DND-41 (cell line): ENCODE results near the gene GPR152.

ENCODE experiments used
- ATAC-seq: fragments of 200-7000 bp; cut with Tn5 transposase; 3 replicates; pipeline ENCODE4 v1.9.1; 2021; ENCODE audit warnings: low read depth; ENCODE audit not compliant: insufficient read depth
- DNase-seq: peaks from one replicate; pipeline ENCODE4 v3.0.0-alpha.2; 2020
- H2AFZ ChIP-seq: 2 replicates; pipeline ENCODE4 v1.6.0; 2012; ENCODE audit warnings: low read depth, low read length
- H3K27ac ChIP-seq: 2 replicates; pipeline ENCODE4 v1.5.1; 2012; ENCODE audit warnings: low read length, inconsistent platforms
- H3K27me3 ChIP-seq: fragments of 200-600 bp; sonication (generic); 2 replicates; pipeline ENCODE4 v1.6.0; 2012; ENCODE audit warnings: low read length, mild to moderate bottlenecking, inconsistent platforms; ENCODE audit not compliant: insufficient read depth, poor library complexity
- H3K36me3 ChIP-seq: 2 replicates; pipeline ENCODE4 v1.5.1; 2012; ENCODE audit warnings: low read length, inconsistent platforms; ENCODE audit not compliant: insufficient read depth
- H3K4me1 ChIP-seq: 2 replicates; pipeline ENCODE4 v1.5.1; 2012; ENCODE audit warnings: mild to moderate bottlenecking, low read length; ENCODE audit not compliant: insufficient read depth
- H3K4me2 ChIP-seq: 2 replicates; pipeline ENCODE4 v1.6.0; 2012; ENCODE audit warnings: mild to moderate bottlenecking, moderate library complexity, low read length, inconsistent platforms; ENCODE audit not compliant: insufficient read depth
- H3K4me3 ChIP-seq, 2 experiments: fragments of 200-600 bp in 1 of 2; shearing (Covaris generic) in 1 of 2; 2 replicates each; pipeline ENCODE4 v1.5.1; 2012 to 2016; ENCODE audit warnings: inconsistent platforms in 2 of 2, low read length in 2 of 2, mild to moderate bottlenecking in 2 of 2, low read depth in 1 of 2, moderate library complexity in 1 of 2
- H3K79me2 ChIP-seq: 2 replicates; pipeline ENCODE4 v1.6.0; 2012; ENCODE audit warnings: low read length, inconsistent platforms; ENCODE audit not compliant: insufficient read depth
- H3K9ac ChIP-seq: 2 replicates; pipeline ENCODE4 v1.6.0; 2012; ENCODE audit warnings: low read depth, mild to moderate bottlenecking, inconsistent platforms, low read length, moderate library complexity
- H3K9me3 ChIP-seq: 2 replicates; pipeline ENCODE4 v1.5.1; 2012; ENCODE audit warnings: low read length, moderate library complexity, mild to moderate bottlenecking, inconsistent platforms; ENCODE audit not compliant: insufficient read depth, severe bottlenecking
- H4K20me1 ChIP-seq: 2 replicates; pipeline ENCODE4 v1.6.0; 2012; ENCODE audit warnings: low read length; ENCODE audit not compliant: insufficient read depth
- EZH2 ChIP-seq: IDR thresholded peaks from 3 replicates; pipeline ENCODE4 v1.6.1; 2012; ENCODE audit warnings: borderline replicate concordance, low read depth, mild to moderate bottlenecking, moderate library complexity, low read length, inconsistent platforms; ENCODE audit not compliant: severe bottlenecking
- TF ChIP-seq, protein P1 (sequence below): IDR thresholded peaks from 2 replicates; pipeline ENCODE4 v1.5.1; 2012; ENCODE audit warnings: borderline replicate concordance, low read length, moderate library complexity, mild to moderate bottlenecking; ENCODE audit not compliant: poor library complexity, severe bottlenecking; ENCODE audit errors: extremely low read depth

GPR152 gene

DNA sequence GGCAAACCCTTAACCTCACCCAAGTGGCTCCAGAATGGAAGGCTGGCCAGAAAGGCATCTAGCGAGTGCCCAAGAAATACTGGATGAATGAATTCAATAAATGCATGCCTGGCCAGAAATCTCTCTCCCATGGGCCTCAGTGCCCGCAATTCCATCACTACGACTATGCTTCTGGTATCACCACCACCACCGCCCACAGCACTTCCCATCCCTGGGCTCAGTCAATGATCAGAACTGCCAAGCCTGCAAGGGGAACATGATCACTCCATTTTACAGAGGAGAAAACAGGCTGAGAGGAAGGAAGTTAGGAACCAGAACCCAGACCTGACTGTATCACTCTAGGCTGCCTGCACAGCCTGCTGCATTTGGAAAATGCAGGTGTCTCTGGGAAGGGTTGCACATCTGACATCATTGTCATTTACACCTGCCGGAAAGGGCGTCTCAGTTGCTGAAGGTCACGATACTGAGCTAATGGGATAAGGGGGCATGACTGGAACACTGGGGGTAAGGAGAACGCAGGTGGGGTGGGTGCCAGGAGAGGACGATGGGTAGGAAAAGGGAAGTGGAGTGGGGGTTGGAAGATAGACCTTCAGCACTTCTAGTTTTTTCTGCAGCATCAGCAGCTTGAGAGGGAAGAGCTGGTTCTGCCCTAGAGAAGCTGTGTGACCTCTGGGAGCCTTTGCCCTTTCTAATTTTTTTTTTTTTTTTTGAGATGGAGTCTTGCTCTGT, 3.2 kb downstream of the GPR152 start:
- H3K4me3 ChIP-seq, result no peak overlapping the region
- H3K36me3 ChIP-seq, result no peaks in the 10 kb centered on the region
- no peaks in the 10 kb centered on the region for H4K20me1 ChIP-seq
- H3K27me3 ChIP-seq, result no peaks in the 10 kb centered on the region
- no peaks in the 10 kb centered on the region for H3K9me3 ChIP-seq
- no peak for TF ChIP-seq EZH2
- TF ChIP-seq, protein P1, sequence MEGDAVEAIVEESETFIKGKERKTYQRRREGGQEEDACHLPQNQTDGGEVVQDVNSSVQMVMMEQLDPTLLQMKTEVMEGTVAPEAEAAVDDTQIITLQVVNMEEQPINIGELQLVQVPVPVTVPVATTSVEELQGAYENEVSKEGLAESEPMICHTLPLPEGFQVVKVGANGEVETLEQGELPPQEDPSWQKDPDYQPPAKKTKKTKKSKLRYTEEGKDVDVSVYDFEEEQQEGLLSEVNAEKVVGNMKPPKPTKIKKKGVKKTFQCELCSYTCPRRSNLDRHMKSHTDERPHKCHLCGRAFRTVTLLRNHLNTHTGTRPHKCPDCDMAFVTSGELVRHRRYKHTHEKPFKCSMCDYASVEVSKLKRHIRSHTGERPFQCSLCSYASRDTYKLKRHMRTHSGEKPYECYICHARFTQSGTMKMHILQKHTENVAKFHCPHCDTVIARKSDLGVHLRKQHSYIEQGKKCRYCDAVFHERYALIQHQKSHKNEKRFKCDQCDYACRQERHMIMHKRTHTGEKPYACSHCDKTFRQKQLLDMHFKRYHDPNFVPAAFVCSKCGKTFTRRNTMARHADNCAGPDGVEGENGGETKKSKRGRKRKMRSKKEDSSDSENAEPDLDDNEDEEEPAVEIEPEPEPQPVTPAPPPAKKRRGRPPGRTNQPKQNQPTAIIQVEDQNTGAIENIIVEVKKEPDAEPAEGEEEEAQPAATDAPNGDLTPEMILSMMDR, result no peak
- no peak overlapping the region for H3K9ac ChIP-seq
- ATAC-seq (no peak), DNase-seq (no peak)
- H3K27ac ChIP-seq, result no peak overlapping the region
- peaks cover 6% of the 10 kb centered on the region; the same call in 1 of the 2 replicates for H3K79me2 ChIP-seq
- no peak overlapping the region for H3K4me2 ChIP-seq
- peaks cover 14% of the 10 kb centered on the region for H3K4me1 ChIP-seq
- H2AFZ ChIP-seq, result no peak overlapping the region

DNA sequence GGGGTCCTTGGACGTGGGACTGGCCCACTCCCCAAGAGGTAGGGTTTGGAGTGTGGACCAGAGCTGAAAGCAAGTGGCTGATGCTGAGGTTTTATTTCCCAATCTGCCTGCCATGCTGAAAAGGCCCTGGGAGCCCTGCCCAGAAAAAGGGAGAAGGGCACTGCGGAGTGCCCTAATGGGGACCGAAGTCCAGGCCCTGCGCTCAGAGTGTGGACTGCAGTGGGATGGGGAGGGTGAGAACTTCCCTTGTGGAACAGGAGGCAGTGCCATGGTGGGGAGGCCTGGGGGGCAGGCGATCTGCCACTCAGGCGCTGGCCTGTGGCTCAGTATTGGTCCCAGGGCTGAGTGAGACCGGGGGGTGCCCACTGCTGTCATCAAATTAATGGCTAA, 4.3 kb downstream of the GPR152 start:
- H3K27me3 ChIP-seq, result no peaks in the 10 kb centered on the region
- H3K79me2 ChIP-seq, result peaks cover 6% of the 10 kb centered on the region; the same call in 1 of the 2 replicates
- DNase-seq (no peak), ATAC-seq (no peak)
- no peak overlapping the region for H3K27ac ChIP-seq
- no peaks in the 10 kb centered on the region for H3K36me3 ChIP-seq
- H3K4me1 ChIP-seq, result peaks cover 23% of the 10 kb centered on the region
- H3K4me3 ChIP-seq, result no peak overlapping the region
- TF ChIP-seq, protein P1, result no peak
- TF ChIP-seq EZH2, result no peak
- no peak overlapping the region for H2AFZ ChIP-seq
- no peaks in the 10 kb centered on the region for H3K9me3 ChIP-seq
- H4K20me1 ChIP-seq, result no peaks in the 10 kb centered on the region
- no peak overlapping the region for H3K9ac ChIP-seq
- no peak overlapping the region for H3K4me2 ChIP-seq

DNA sequence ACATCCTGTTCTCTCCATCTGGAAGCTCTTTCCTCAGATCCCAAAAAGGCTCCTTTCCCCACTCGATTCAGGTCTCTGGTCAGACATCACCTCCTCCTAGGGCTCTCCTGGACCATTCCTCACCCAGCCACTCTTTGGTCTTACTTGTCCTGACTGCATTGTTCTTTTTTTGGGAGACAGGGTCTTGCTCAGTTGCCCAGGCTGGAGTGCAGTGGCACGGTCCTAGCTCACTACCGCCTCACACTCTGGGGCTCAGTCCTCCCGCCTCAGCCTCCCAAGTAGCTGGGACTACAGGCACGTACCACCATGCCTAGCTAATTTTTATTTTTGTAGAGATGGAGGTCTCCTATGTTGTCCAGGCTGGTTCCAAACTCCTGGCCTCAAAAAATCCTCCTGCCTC, 7.0 kb downstream of the GPR152 start:
- H3K36me3 ChIP-seq, result no peaks in the 10 kb centered on the region
- no peak overlapping the region for H3K4me3 ChIP-seq
- peaks cover 3% of the 10 kb centered on the region; the same call in 1 of the 2 replicates for H4K20me1 ChIP-seq
- H3K27ac ChIP-seq, result no peak overlapping the region; the same call in 1 of the 2 replicates
- no peak for ATAC-seq
- no peak overlapping the region for H2AFZ ChIP-seq
- no peaks in the 10 kb centered on the region for H3K27me3 ChIP-seq
- no peak overlapping the region for H3K9ac ChIP-seq
- peak; percentile 4 for DNase-seq
- no peaks in the 10 kb centered on the region for H3K9me3 ChIP-seq
- peak overlapping the region; percentile 57 for H3K4me2 ChIP-seq
- H3K79me2 ChIP-seq, result peaks cover 9% of the 10 kb centered on the region; the same call in 1 of the 2 replicates
- H3K4me1 ChIP-seq, result peaks cover 30% of the 10 kb centered on the region
- TF ChIP-seq, protein P1, result no peak
- TF ChIP-seq EZH2, result no peak
